Stimulated activated naive CD8-positive, alpha-beta T cell treated with anti-CD3 and anti-CD28 coated beads, Interleukin-15, Interleukin-2, amounts not matched to agents 100 U/mL and 50 U/mL, for 24 hours (primary cell): ENCODE results near the gene CACNA2D3.

Source experiments
- ATAC-seq: fragments of 150-1000 bp; cut with Tn5 transposase; one replicate; pipeline ENCODE4 v1.10.0; 2021
- DNase-seq: peaks from one replicate; pipeline ENCODE4 v3.0.0; 2021

The CACNA2D3 gene

GRCh38 chr3:54850484-54851018 lies 728.2 kb downstream of the CACNA2D3 start:
- ATAC-seq: no peak
- DNase-seq: no peak

DNA sequence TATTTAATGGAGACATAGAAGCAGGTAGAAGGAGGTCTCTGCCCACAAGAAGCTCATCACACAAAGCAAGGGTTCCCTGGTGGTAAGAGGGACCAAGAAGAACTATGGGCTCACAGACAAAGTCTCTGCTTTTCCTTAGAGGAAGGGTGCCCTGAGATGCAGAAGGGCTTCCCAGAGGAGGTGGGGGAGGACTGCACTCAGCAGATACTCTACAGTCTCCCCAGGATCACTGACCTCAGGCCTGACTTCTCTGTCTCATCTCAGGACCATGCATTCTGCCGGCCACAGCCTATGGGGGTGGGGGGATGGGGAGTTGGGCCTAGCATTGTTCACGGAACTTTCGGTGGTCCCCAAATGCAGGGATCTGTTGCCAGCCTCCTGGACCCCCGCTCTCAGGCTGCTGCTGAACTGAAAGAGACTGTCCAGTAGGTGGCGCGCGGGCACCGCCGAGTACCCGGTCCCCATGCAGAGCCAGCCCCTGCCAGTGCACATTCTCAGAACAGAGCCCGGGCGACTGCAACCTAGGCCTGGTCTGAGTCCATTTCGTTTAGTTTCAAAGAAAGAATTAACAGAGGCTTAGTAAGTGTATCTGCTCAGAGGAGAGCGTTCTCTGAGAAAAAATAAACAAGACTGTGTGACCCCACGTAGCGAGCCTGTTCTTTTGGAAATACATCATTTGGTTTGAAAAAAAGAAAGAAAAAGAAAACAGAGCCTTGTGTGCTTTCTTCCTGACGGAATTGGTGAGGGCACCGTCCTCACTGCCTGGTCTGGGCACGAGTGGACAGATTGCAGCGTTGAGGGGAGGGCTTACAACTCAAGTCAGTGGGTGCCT lies 731.4 kb downstream of the CACNA2D3 start:
- peak; percentile 61 for ATAC-seq
- DNase-seq: peak; percentile 66

- ATAC-seq (no peak), DNase-seq (no peak)
Observed at GRCh38 chr3:54856271-54856670, 733.9 kb downstream of the CACNA2D3 start.

GRCh38 chr3:54857343-54857742 lies 735.0 kb downstream of the CACNA2D3 start:
- ATAC-seq: no peak

DNA sequence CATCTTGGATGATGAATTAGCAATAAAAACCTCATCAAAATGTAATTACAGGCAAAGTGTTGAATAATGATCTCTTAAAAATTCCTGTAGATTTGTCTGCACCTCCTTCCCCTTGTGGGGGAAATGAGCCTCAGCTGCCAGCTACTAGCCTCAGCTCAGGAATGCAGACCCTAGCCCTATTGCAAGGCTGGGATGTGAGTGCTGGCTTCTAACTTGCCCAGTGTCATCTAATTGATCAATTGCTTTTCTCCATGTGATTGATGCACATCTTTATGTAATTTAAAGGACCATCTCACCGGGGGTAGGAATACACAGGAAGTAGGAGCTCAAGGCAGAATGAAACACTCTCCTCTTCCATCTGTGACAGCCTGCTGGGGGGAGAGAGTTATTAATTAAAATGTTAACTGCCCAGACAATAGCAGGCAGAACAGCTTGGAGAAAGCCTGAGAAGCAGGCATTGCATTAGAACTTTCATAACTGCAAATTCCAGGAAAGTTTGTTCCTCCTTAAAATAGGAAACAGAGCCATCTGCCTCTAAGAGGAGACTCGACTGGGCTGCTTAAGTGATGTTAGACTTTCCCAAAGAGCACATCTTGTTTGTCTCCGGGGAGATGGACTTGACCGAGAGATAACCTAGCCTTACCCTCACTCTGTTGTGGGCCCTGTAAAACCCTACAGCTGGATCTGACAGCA lies 735.9 kb downstream of the CACNA2D3 start:
- ATAC-seq (no peak), DNase-seq (no peak)

More at GRCh38 chr3:54857343-54857742, 735.0 kb downstream of the CACNA2D3 start:
- no peak for DNase-seq

DNA sequence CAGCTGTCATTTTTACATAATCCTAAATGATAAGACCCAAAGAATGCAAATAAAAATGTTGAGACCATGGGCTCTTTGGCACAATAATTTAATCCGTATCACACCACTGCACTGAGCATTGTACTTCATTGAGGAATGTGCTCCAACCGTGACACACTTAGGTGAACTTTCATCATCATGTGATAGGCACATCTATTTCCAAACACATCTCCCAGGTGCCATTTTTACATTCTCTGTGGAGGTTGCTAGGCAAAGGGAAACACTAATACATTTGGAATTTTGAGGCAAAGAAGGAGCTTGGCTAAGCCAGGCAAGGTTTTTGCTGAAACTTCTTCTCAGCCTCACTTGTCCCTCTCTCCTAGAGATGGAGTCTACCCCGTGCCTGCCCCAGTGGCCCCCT lies 736.8 kb downstream of the CACNA2D3 start:
- no peak for DNase-seq
- no peak for ATAC-seq

DNA sequence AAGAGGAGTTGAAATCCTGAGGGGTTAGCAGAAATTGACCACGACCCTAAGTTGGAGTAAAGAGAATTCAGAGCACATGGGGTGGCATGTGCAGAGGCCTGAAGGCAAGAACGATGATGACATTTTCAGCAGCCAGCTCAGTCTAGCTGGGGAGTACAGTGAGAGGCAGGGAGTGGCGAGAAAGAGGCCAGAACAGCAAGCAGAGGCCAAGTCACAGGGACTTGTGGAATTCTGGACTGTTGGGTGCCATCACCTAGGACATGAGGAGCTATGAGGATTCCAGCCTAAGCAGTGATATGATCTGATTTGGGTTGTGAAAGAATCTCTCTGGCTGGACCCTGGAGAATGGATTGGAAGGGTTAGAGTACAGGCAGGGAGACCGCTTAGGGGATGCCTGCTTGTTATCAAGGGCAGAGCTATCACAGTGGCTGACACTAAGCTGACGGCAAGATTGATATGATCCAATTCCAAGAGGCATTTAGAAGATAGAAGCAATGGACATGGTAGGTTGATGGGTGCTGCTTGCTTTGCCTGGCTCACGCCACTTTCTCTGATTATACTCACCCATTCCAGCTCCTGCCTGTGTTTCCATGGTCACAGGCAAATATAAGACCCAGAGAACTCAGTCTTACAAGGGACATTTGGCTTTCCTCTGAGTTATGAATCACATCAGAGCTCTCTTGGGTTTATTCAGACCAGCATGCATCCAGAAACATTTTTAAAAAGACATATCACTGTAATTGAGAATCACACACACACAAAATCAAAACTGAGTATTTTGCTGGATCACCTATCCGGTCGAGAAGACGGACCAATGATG lies 739.1 kb downstream of the CACNA2D3 start:
- DNase-seq (no peak), ATAC-seq (no peak)

- no peak for ATAC-seq
- no peak for DNase-seq
Observed at GRCh38 chr3:54862526-54862925, 740.2 kb downstream of the CACNA2D3 start.

DNA sequence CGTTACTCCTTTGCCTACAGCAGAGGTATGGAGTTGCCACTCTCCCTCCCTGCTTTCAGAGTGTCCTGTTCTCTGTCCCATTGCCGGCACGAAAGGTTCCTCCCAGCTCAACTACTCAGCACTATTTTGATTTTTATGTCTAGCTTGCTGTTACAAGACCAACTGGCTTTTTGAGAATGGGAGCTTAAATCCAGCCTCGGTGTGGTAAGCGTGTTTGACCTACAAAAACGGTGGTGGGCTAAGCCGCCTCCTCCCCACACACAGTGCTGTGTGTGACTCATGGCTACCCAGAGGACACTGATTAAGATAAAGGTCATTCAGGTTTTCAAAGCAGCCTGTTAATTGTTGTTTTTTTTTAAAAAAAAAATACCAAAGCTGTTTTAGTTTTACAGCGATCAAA lies 741.0 kb downstream of the CACNA2D3 start:
- DNase-seq: no peak
- ATAC-seq: no peak

- DNase-seq: no peak
- no peak for ATAC-seq
Observed at GRCh38 chr3:54863786-54864185, 741.4 kb downstream of the CACNA2D3 start.

- DNase-seq (no peak), ATAC-seq (no peak)
Observed at GRCh38 chr3:54865316-54865715, 743.0 kb downstream of the CACNA2D3 start.

DNA sequence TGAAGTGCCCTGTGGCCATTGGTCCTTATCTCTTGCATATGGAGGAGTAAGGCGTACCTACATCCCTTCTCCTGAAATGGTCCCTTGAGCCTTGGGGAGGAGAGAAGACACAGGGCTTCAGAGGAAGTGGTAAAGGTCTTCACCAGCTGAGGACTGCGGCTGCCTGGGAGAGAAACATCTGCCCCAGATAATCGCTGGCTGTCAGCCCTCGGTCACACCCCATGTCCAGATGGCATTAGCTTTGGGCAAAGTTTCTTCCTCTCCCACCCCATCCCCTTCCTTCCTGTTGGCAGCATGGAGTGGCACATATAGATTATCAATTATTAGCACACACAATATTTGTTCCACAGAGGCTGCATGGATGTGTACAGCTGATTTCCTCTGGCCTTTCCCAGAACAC lies 743.9 kb downstream of the CACNA2D3 start:
- no peak for ATAC-seq
- no peak for DNase-seq

GRCh38 chr3:54870423-54870822 lies 748.1 kb downstream of the CACNA2D3 start:
- DNase-seq (no peak), ATAC-seq (no peak)

- ATAC-seq (no peak), DNase-seq (no peak)
Observed at GRCh38 chr3:54871867-54872266, 749.5 kb downstream of the CACNA2D3 start.

GRCh38 chr3:54873059-54874010 lies 751.0 kb downstream of the CACNA2D3 start:
- no peak for DNase-seq
- no peak for ATAC-seq

DNA sequence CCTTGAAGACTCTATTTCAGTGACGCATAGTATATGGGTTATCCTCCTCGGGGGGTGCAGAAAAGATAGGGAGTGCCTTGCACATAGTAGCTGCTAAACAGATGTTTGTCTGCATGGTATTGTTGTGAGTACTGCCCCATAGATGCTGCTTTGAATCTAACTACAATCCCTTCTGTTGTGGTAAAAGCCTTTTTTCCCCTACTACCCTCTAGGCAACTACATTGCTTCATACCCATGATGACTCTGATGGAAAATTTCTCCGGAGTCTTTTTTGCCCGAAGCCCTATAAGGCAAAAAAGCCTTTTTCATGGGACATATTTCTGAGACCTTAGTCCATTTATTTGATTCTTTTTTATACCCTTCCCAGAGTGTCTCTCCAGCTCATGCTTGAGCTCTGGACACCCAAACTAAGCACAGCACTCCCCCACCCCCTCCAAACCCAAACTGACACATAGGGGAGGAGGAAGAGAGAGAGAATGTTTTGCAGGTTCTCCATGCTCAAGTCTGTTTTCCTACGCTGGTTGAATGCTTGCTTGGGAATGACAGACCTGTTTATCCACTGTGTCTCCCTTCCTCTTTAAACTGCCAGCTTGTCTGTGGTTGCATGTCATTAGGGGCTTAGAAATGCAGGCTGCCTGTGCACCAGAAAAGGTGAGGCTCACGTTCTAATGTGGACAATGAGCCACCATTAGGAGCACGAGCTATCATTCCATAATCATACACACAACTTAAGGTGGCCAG lies 752.6 kb downstream of the CACNA2D3 start:
- ATAC-seq: no peak
- no peak for DNase-seq

DNA sequence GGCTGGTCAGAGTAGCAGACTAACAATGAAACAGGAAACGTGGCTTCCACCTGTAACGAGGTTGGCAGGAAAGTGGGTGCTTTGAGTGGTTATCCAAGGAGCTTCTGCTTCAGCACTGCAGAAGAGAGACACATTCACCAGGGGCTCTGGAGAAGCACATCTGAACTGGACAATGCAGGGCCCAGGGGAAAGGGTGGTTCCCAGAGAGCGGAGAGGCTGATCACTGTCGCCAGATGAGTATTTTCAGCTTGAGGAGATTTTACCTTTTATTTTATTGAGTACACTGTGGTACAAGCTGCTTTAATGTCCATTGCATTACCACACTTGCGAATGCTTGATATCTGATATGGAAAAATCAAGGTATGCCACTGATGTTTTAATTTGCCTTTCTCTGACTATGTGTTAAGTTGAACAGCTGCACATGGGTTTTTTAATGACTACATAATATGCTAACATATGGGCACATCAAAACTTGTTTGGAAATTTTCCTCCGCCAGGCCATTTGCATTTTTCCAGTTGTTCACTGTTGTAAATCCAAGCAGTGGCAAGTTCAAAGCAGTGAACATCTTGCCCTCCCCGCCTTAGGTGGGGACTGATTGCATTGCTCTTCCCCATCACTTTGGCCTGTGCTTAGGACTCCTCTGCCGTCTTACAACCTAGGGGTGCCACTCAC lies 753.4 kb downstream of the CACNA2D3 start:
- ATAC-seq (no peak), DNase-seq (no peak)

DNA sequence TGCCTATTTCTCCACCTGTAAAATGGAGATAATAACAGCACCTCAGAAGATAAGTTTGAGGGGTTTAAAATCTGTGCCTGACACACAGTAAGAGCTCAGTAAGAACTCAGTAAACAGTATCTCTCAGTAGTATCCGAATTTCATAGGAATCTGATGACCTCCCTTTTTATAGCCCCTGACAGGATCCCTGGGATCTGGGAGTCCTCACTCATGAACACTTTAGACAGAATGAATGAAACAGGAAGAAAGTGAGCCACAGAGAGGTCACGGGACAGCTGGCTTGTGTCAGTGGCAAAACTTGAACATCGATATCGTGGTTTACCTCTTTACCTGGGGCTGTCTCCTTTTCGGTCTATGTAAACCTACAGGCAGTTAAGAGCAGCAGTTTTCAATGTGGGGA lies 754.3 kb downstream of the CACNA2D3 start:
- ATAC-seq (no peak), DNase-seq (no peak)

DNA sequence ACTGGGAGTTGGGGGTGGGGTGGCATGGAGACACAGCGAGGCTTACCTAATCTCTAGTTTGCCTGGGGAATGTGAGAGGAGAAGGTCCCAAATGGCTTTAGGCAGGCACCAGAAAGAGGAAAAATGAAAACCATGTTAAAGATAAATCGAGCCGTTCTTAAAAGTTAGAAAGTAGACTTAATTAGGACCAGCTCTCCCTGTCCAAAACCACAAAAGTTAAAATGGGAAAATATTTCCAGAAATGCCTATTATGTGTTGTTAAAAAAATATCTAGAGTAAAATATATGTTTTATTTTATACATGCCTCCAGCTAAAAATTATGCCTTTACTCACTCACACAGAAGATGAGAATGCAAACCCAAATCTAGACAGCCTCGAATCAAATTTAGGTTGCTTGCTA lies 755.4 kb downstream of the CACNA2D3 start:
- DNase-seq: no peak
- ATAC-seq: no peak

DNA sequence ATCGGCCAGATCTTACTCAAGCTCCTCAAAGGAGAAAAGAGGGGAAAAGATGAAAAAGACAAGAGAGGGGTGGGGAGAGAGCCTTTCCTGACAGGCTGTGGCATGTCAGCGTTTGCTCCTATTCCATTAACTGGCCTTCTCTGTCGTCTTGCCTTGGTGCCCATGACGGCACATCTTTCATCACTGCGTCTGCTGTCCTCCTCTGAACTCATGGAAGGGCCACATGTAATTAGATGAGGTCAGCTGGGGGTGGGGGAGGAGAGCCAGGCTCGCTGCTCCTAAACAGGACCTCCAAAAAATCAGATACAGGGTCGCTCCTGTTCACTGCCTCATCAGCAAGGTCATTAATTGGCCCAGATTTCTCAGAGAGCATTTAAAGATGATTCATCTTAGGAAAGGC lies 755.8 kb downstream of the CACNA2D3 start:
- DNase-seq (no peak), ATAC-seq (no peak)
